Activated CD4-positive, alpha-beta T cell treated with anti-CD3 and anti-CD28 coated beads, Interleukin-2, amount 10 ng/mL, durations not matched to agents 7 days and 5 days (primary cell): ENCODE results near the gene TUBB6. TPM values are rescaled to one million over a fixed set of nuclear protein-coding genes. Genes with fewer than 3 reads are reported as not detected.

ENCODE experiments used
- CTCF ChIA-PET: fragments of 350-600 bp; sonication (Branson Sonifier 250); formaldehyde crosslinking; loops from one replicate; lab custom pipeline; 2021; ENCODE audit warnings: antibody characterized with exemption; lab: Charles Lee
- POLR2A ChIA-PET: fragments of 350-600 bp; sonication (Branson Sonifier 250); formaldehyde crosslinking; loops from one replicate; lab custom pipeline; 2021; ENCODE audit warnings: antibody characterized with exemption; lab: Charles Lee
- DNase-seq: peaks from one replicate; pipeline ENCODE4 v3.0.0-alpha.2; 2020
- H3K27ac Mint-ChIP-seq: one replicate; pipeline ENCODE4 v1.8.0; 2021; ENCODE audit warnings: mild to moderate bottlenecking, moderate library complexity, mixed read lengths
- H3K27me3 Mint-ChIP-seq: one replicate; pipeline ENCODE4 v1.8.0; 2021; ENCODE audit warnings: mixed read lengths
- H3K36me3 Mint-ChIP-seq: one replicate; pipeline ENCODE4 v1.8.0; 2021; ENCODE audit warnings: low read depth, mixed read lengths
- H3K4me1 Mint-ChIP-seq: one replicate; pipeline ENCODE4 v1.8.0; 2021; ENCODE audit warnings: mixed read lengths
- H3K4me3 Mint-ChIP-seq: one replicate; pipeline ENCODE4 v1.8.0; 2021; ENCODE audit warnings: mild to moderate bottlenecking, moderate library complexity, mixed read lengths
- H3K9me3 Mint-ChIP-seq: one replicate; pipeline ENCODE4 v1.8.0; 2021; ENCODE audit warnings: mixed read lengths
- total RNA-seq, 2 experiments: library from RNA; stranded (reverse); gene quantifications; one replicate each; pipeline ENCODE4 v1.2.3, GENCODE V29; 2021

TUBB6 gene
- 1 to 10 TPM in 1 of 2 experiments, under 1 TPM in 1; 0.69 to 1.2 TPM for total RNA-seq

GRCh38 chr18:12307701-12308385, at the start of gene TUBB6:
Gene TUBB6, plus strand, starts transcription at chr18:12308241. Its CDS starts 52 bp downstream, at chr18:12308293.
- peaks cover 56% of the 10 kb centered on the region for H3K27me3 Mint-ChIP-seq
- ChIA-PET POLR2A (no interaction called here), CTCF (interaction anchor here (0.7 kb wide), 1 partner anchor 9 kb away, joined by 3 read pairs; no protein-coding TSS in a partner anchor)
- peaks cover 7% of the 10 kb centered on the region for H3K36me3 Mint-ChIP-seq
- peaks cover 9% of the 10 kb centered on the region for H3K9me3 Mint-ChIP-seq
- H3K27ac Mint-ChIP-seq, result no peak within 1 kb of the TSS
- DNase-seq, result no peak
- H3K4me1 Mint-ChIP-seq, result peaks cover 14% of the 10 kb centered on the region
- H3K4me3 Mint-ChIP-seq, result peak within 1 kb of the TSS; percentile 67

- Mint-ChIP-seq H3K36me3 (no peaks in the 10 kb centered on the region), H3K4me3 (no peak overlapping the region), H3K27me3 (peaks cover 35% of the 10 kb centered on the region), H3K4me1 (no peaks in the 10 kb centered on the region), H3K27ac (no peak overlapping the region), H3K9me3 (no peaks in the 10 kb centered on the region)
- DNase-seq, result no peak
- CTCF ChIA-PET, result no interaction called here
- POLR2A ChIA-PET, result no interaction called here
Observed at GRCh38 chr18:12258719-12259705, 49.0 kb upstream of the TUBB6 start.

GRCh38 chr18:12262748-12263147, 45.3 kb upstream of the TUBB6 start:
- Mint-ChIP-seq H3K27me3 (peaks cover 14% of the 10 kb centered on the region), H3K4me1 (no peaks in the 10 kb centered on the region), H3K27ac (no peak overlapping the region), H3K36me3 (no peaks in the 10 kb centered on the region), H3K4me3 (no peak overlapping the region), H3K9me3 (no peaks in the 10 kb centered on the region)
- ChIA-PET CTCF (no interaction called here), POLR2A (no interaction called here)
- no peak for DNase-seq

- CTCF ChIA-PET, result interaction anchor here (0.8 to 1.0 kb wide), 2 partner anchors 12 to 17 kb away, joined by 3 read pairs; no protein-coding TSS in a partner anchor
- Mint-ChIP-seq H3K4me3 (no peak overlapping the region), H3K36me3 (no peaks in the 10 kb centered on the region), H3K27me3 (peaks cover 15% of the 10 kb centered on the region), H3K9me3 (no peaks in the 10 kb centered on the region), H3K4me1 (no peaks in the 10 kb centered on the region), H3K27ac (no peak overlapping the region)
- DNase-seq, result no peak
- POLR2A ChIA-PET, result interaction anchor here (0.6 kb wide), 1 partner anchor 1502 kb away, joined by 3 read pairs; no protein-coding TSS in a partner anchor
Observed at GRCh38 chr18:12264864-12265263, 43.2 kb upstream of the TUBB6 start.

- peaks cover 5% of the 10 kb centered on the region for H3K27me3 Mint-ChIP-seq
- DNase-seq, result peak; percentile 35
- H3K36me3 Mint-ChIP-seq, result no peaks in the 10 kb centered on the region
- H3K4me3 Mint-ChIP-seq, result peak overlapping the region; percentile 10
- H3K9me3 Mint-ChIP-seq, result no peaks in the 10 kb centered on the region
- no peaks in the 10 kb centered on the region for H3K4me1 Mint-ChIP-seq
- ChIA-PET CTCF (interaction anchor here (1.0 to 2.0 kb wide), 5 partner anchors 9 to 28 kb away, joined by 3 to 5 read pairs (median 4); no protein-coding TSS in a partner anchor), POLR2A (no interaction called here)
- H3K27ac Mint-ChIP-seq, result no peak overlapping the region
Observed at GRCh38 chr18:12271376-12272235, 36.4 kb upstream of the TUBB6 start.

GRCh38 chr18:12274793-12275192, 33.2 kb upstream of the TUBB6 start:
- no peaks in the 10 kb centered on the region for H3K9me3 Mint-ChIP-seq
- H3K4me3 Mint-ChIP-seq, result no peak overlapping the region
- no peaks in the 10 kb centered on the region for H3K36me3 Mint-ChIP-seq
- POLR2A ChIA-PET, result interaction anchor here (0.6 kb wide), 1 partner anchor 86 kb away, joined by 3 read pairs; no protein-coding TSS in a partner anchor
- H3K27ac Mint-ChIP-seq, result no peak overlapping the region
- no peak for DNase-seq
- H3K27me3 Mint-ChIP-seq, result no peaks in the 10 kb centered on the region
- peaks cover 3% of the 10 kb centered on the region for H3K4me1 Mint-ChIP-seq
- CTCF ChIA-PET, result no interaction called here

- peaks cover 3% of the 10 kb centered on the region for H3K4me1 Mint-ChIP-seq
Observed at GRCh38 chr18:12276736-12277554, 31.1 kb upstream of the TUBB6 start.

GRCh38 chr18:12278215-12278671, 29.8 kb upstream of the TUBB6 start:
- Mint-ChIP-seq H3K4me3 (no peak overlapping the region), H3K27me3 (no peaks in the 10 kb centered on the region), H3K4me1 (peaks cover 3% of the 10 kb centered on the region), H3K36me3 (no peaks in the 10 kb centered on the region), H3K9me3 (no peaks in the 10 kb centered on the region), H3K27ac (no peak overlapping the region)
- POLR2A ChIA-PET, result no interaction called here
- DNase-seq, result no peak
- CTCF ChIA-PET, result interaction anchor here (0.6 to 0.7 kb wide), 2 partner anchors 10 to 1490 kb away, joined by 4 to 5 read pairs; no protein-coding TSS in a partner anchor

More at GRCh38 chr18:12276736-12277554, 31.1 kb upstream of the TUBB6 start:
- H3K27ac Mint-ChIP-seq, result no peak overlapping the region
- H3K27me3 Mint-ChIP-seq, result no peaks in the 10 kb centered on the region
- POLR2A ChIA-PET, result no interaction called here
- H3K36me3 Mint-ChIP-seq, result no peaks in the 10 kb centered on the region
- no peak overlapping the region for H3K4me3 Mint-ChIP-seq
- DNase-seq, result no peak
- no peaks in the 10 kb centered on the region for H3K9me3 Mint-ChIP-seq
- CTCF ChIA-PET, result no interaction called here

GRCh38 chr18:12278741-12279682, 29.0 kb upstream of the TUBB6 start:
- ChIA-PET POLR2A (no interaction called here), CTCF (interaction anchor here (0.6 kb wide), 1 partner anchor 1491 kb away, joined by 5 read pairs; no protein-coding TSS in a partner anchor)
- Mint-ChIP-seq H3K27ac (no peak overlapping the region), H3K27me3 (peaks cover 2% of the 10 kb centered on the region), H3K4me3 (no peak overlapping the region), H3K9me3 (no peaks in the 10 kb centered on the region), H3K36me3 (no peaks in the 10 kb centered on the region), H3K4me1 (peaks cover 3% of the 10 kb centered on the region)
- DNase-seq, result no peak

- H3K4me3 Mint-ChIP-seq, result no peak overlapping the region
- DNase-seq, result no peak
- no peaks in the 10 kb centered on the region for H3K36me3 Mint-ChIP-seq
- peaks cover 11% of the 10 kb centered on the region for H3K27me3 Mint-ChIP-seq
- H3K27ac Mint-ChIP-seq, result no peak overlapping the region
- CTCF ChIA-PET, result no interaction called here
- H3K9me3 Mint-ChIP-seq, result no peaks in the 10 kb centered on the region
- POLR2A ChIA-PET, result no interaction called here
- peaks cover 3% of the 10 kb centered on the region for H3K4me1 Mint-ChIP-seq
Observed at GRCh38 chr18:12279781-12280531, 28.1 kb upstream of the TUBB6 start.
